Superior temporal gyrus (tissue), 1 donor: Measurements from ENCODE around the gene SORL1.

Experiments used
- DNase-seq: peaks from one replicate; pipeline ENCODE4 v3.0.0-alpha.2; 2016; ENCODE audit errors: extremely low spot score

The SORL1 gene

DNA sequence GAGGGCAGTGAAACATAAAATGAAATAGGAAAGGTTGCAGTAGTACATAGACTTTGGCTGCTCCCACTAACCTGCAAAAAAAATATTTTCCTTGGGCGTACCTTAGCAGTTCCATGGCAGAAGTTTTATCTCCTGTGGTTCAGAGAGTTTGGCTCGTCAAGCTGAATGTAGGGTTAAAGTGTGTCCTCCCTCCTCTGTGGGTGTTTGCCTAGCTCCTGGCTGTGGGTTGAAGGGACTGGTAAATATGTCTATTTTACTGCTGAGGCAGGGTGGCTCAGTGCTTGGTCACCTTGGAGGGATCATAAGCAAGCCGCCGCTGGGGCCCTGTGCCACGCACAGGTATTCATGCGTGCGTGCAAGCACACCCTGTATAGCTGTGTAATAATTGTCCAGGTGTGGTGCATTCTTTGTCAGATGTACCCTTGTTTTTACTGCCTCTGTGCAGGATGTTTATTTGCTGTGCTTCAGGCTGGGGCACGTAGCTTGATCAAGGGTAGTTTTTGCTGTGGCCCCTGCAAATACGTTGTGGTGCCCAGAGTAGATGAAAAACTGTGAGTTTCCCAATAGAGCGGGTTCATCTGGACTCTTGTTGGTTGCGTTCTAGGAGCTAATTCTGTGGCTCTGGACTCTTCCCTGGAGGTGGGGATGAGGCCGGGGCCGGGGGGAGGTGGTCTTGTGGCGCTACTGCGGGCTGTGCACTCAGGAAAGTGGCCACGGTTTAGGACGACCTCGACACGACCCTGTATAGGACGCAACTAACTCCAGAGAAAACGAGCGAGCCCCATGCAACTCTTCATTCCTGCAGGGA is 732 bp upstream of the SORL1 start:
- no peak for DNase-seq

DNA sequence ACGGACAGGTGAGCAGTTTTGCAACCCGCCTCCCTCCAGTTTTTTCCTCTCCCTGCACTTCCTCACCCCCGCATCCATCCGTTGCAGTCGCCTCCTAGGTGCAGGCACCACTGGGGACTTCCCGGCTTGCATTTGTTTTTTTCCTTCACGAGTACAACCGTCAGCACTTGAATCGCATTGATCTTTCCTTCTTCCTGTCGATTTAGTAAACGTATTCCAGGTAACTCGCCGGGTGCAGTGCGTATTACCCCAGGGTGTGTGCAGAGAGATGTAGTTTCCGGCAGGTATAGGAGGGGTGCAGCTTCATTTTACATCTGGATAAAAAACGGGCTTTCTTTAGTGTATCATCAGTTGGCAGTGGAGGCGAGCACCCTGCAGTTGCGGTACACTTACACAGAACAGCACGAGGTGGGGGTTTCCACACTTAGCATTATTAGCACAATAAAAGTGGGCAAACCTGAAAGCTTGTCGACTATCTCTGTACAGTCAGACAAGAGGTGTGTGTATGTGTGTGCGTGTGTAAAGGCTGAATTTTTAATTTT is 566 bp downstream of the SORL1 start, which contains the start of gene SORL1-AS1:
Gene SORL1-AS1 (minus strand): TSS at position 359 of the 542 bp plus-strand sequence.
- DNase-seq, result peak; percentile 50

GRCh38 chr11:121453589-121454299 is 1.6 kb downstream of the SORL1 start:
- DNase-seq, result no peak

GRCh38 chr11:121455115-121455514 is 3.0 kb downstream of the SORL1 start:
- DNase-seq, result no peak

DNA sequence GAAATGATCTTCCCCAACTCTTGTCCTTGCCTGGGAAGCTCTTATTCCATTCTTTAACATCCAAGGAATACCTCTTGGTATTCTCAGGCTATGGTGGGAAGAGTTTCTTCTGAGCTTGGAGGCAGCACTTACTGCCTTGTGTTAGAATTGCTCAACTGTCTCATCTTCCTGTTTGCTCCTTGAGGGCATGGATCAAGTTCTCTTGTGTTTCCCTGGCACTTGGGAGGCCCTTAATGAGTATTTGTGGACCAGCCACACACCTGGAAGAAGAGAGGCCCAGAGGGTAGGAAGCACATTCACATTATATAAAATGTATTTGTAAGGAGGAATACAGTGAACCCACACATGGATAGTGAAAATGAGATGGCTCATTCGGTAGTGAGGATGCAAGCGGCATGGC is 4.0 kb downstream of the SORL1 start:
- DNase-seq, result no peak

DNA sequence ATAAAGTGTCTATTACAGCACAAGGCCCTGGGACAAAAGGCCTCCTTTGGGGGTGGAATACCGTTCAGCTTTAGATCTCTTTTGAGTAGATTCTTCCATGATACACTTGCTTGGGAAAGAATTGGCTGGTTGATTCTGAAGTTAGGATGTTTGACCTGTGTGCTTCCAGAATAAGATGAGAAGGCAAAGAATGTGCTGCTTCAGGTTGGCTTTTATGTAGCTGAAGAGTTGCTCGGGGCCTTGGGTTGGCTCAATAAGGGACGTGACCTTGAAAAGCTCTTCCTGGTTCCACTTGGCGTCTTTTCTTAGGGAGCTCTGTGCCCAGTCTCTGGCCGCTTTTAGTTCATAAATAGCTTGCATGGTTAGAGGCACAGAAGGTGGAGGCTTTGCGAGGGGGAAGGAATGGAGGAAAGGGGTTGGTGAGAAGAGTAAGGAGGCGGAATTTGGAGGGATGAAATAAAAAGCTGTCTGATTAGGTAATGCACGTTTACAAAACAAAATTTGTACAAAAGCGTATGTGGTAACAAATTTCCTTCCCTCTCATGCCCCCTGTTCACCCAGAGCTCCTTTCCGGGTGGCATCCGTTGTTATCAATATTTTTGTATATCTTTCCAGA is 4.8 kb downstream of the SORL1 start:
- DNase-seq, result no peak

DNA sequence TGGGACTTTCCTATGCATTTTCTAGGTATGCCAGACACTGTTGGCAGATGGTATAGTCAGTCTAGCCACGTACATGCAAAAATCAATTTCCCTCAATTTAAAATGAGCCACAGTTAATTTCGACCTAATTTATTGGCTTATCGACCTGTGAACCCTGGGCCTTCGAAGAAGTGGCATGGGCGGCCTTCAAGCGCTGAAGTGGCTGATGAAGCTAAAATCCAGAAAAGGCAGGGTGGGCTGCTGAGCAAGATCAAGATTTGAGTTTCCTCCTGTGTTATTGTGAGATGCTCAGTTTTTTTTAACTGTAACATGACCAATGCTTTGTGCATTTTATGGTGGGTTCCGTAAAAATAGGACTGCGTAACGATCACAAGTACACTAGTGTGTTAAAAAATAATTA is 6.4 kb downstream of the SORL1 start:
- DNase-seq, result no peak

DNA sequence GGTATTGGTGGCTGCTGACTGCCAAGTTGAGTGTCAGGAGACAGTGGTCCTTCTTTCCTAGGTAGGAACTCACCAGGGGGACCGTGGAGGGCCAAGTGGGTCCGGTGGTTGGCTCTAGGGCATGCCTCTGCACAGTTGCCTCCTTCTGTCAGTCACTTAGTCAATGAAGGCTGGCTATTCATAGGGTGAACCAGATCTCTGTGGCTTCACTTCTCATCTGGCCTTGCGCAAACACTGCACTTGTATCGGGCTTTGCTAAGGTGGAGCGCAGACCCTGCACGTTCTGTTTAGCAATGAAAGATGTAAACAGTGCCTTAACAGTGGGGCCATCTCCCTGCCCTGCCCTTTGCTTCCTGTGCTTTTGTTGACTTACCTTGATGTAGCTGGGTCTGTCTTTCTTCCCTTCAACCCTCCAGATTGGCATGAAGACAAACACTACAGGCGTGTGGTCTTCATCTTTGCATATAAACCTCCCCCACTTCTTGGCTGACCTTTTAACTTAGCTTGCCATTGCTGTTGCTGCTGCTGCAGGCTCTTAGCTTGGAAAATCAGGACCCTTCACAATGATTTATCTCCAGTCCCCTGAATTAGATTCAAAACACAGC is 7.4 kb downstream of the SORL1 start:
- no peak for DNase-seq

GRCh38 chr11:121460941-121461514 is 8.9 kb downstream of the SORL1 start:
- DNase-seq, result no peak

DNA sequence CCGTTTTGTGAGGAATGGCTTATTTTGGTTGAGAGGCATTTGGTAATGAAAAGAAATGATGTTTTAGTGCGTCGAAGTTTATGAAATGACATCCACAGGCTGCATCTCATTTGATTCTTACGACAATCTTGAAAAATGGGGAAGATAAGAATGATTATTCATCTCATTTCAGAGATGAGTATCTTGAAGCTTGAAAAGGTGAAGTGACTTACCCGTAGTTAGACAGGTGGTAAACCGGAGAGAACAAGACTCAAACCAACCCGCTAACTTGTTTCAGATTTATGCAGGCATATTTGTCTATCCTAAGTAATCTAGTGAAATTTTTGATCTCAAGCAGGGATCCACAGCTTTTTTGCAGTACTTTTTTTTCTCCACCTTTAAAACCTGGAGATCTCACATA is 9.7 kb downstream of the SORL1 start:
- DNase-seq, result no peak

DNA sequence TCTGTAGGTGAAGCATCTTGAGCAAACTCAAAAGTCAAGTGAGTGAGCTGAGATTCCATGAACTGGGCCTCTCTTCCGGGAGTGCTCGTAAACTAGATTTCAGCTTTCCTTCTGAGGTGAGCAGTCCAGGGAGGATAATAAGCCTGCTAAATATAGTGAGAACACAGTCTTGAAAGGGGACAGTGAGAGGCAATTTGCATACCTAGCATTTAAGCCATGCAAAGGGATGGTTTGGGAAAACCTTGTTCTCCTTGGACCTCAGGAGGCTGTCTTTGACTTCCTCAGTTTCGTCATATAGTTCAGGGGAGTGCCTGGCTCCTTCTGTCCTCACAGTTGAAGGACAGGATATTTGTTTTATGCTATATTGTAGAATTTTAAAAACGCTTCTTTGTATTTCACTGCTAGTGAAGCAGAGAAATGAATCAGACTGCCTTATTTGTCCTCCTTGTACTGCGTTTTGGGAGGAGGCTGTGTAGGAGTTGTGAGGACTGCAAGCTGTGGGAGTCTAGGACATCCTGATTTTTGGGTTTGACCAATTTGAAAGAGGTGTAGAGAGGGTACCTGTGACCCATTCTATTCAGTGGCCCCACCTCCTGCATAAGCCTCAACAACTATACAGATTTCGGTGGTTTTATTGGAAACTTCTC is 11.7 kb downstream of the SORL1 start:
- peak; percentile 58 for DNase-seq

GRCh38 chr11:121464352-121464946 is 12.3 kb downstream of the SORL1 start:
- DNase-seq, result peak; percentile 81

DNA sequence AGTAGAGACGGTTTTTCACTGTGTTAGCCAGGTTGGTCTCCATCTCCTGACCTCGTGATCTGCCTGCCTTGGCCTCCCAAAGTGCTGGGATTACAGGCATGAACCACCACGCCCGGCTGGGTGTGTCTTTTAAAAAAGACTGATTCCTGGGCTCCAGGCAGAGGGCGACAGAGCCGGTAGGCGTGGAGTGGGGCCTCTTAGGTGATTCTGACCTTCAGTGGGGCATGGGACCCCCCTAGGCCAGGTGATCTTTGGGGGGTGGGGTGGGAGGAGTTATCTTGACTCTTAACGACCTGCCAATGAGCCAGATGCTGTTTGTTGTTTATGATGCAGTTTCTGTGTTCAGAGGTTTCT is 13.6 kb downstream of the SORL1 start:
- DNase-seq, result no peak

DNA sequence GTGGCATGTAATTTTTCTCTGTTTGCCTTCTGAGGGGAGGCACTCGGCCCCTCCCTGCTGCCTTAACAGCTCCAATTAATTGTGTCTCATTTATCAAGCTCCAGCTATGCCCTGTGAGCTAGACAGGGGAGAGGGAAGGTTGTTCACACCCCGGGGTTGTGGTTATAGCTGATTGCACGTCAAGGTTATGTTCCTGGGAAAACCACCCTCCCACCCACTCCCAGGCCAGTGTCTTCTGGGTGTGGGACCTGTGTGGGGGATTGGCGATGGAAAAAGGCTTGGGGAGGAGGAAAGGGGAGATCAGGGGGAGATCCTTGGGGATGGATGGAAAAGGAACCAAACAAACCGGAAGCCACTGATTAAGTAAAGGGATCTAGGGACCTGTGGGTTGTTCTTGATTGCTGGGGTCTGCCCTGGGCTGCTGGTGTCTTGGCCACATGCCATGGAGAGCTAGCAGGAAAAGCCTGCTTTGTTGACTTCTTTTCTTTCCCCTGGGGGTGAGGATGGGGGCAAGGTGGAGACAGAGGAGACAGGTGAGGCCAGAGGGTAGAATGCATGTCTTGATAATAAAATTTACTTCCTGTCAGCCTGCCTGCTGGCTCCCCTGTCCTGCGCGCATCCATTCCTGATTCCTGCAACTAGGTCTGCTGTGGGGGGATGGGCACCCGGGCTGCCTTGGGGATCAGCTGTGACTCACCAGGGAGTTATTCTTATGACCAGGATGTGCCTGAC is 14.1 kb downstream of the SORL1 start:
- DNase-seq, result peak; percentile 81

DNA sequence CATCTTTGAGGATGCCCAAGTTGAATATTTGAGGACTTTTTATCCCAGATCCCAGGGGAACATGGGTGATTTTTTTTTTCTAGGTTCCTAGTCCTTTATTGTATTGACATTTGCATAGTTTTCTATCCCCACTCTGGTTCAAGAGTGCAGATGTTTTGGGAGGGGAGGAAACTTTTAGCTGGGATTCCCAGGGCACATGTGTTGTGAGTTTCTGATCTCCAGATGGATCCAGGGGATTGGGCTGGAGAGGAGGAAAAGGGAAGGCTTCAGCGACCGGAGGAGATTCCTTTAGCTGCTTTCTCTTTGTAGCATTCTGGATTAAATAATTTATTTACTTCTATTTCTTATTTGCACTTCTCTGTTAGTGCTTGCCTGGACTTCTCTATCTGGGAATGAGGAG is 15.4 kb downstream of the SORL1 start:
- DNase-seq, result no peak

- DNase-seq, result peak; percentile 45
Observed at GRCh38 chr11:121467965-121468364, 15.9 kb downstream of the SORL1 start.

DNA sequence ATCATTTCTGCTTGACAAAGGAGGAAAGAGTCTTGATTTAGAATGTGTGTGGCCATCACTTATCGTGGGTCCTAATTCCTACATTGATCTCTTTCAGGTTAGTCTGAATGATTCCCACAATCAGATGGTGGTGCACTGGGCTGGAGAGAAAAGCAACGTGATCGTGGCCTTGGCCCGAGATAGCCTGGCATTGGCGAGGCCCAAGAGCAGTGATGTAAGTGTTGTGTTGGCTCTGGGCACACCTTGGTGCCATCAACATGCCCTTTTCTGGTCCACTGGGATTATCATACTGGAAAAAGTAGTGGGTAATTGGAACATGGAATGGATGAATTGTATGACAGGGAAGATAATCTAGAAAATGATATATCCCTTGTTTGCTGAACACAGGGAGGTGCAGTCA is 17.8 kb downstream of the SORL1 start:
- no peak for DNase-seq

- DNase-seq, result no peak
Observed at GRCh38 chr11:121471167-121471566, 19.1 kb downstream of the SORL1 start.

- DNase-seq, result no peak
Observed at GRCh38 chr11:121472312-121472711, 20.2 kb downstream of the SORL1 start.
